Endothelial cell of umbilical vein (primary cell): ENCODE measurements around the gene MRPL58. TPM values are rescaled to one million over a fixed set of nuclear protein-coding genes. Genes with fewer than 3 reads are reported as not detected.

Source experiments
- BruUV-seq: library from RNA; stranded (reverse); fragments of 400-500 nt; replicated peaks from 2 replicates; lab custom pipeline; 2021; lab: Mats Ljungman, UMichigan
- CTCF ChIA-PET: fragments of 300-600, 350-600 bp; sonication (Branson Sonifier 250); formaldehyde crosslinking; loops from one replicate; lab custom pipeline; 2021; ENCODE audit warnings: antibody characterized with exemption, inconsistent platforms; lab: Charles Lee
- POLR2A ChIA-PET: fragments of 300-600, 350-600 bp; sonication (Branson Sonifier 250); formaldehyde crosslinking; loops from one replicate; lab custom pipeline; 2021; ENCODE audit warnings: antibody characterized with exemption, inconsistent platforms; lab: Charles Lee
- DNase-seq: peaks from one replicate; pipeline ENCODE4 v3.0.0-alpha.2; 2011; ENCODE audit warnings: low read depth, low spot score
- FAIRE-seq: peaks from 2 replicates; lab custom pipeline; 2011; peaks lifted over from hg19 to GRCh38; lab: Jason Lieb, UNC
- H2AFZ ChIP-seq: 2 replicates; pipeline ENCODE4 v1.6.0; 2012; ENCODE audit warnings: low read depth, low read length, control low read depth, inconsistent platforms
- H3K27ac ChIP-seq: 2 replicates; pipeline ENCODE4 v1.5.1; 2011; ENCODE audit warnings: low read depth, mild to moderate bottlenecking, control low read depth, low read length, moderate library complexity; ENCODE audit not compliant: insufficient read depth
- H3K27me3 ChIP-seq, 2 experiments: 2 replicates each; pipeline versions ENCODE4 v1.6.0 to v1.6.1; 2011; ENCODE audit warnings: low read length in 2 of 2, mixed read lengths in 1 of 2; ENCODE audit not compliant: control insufficient read depth in 2 of 2, insufficient read depth in 2 of 2
- H3K36me3 ChIP-seq, 2 experiments: 2 replicates in 1 of 2; 3 replicates in 1 of 2; pipeline ENCODE4 v1.5.1; 2011; ENCODE audit warnings: low read length in 2 of 2, mild to moderate bottlenecking in 1 of 2, moderate library complexity in 1 of 2; ENCODE audit not compliant: control insufficient read depth in 2 of 2, insufficient read depth in 2 of 2; ENCODE audit errors: extremely low read depth in 1 of 2
- H3K4me1 ChIP-seq: 3 replicates; pipeline ENCODE4 v1.5.1; 2011; ENCODE audit warnings: mild to moderate bottlenecking, low read length; ENCODE audit not compliant: control insufficient read depth, insufficient read depth; ENCODE audit errors: extremely low read depth
- H3K4me2 ChIP-seq: 2 replicates; pipeline ENCODE4 v1.6.1; 2011; ENCODE audit warnings: low read length, control low read depth, mixed read lengths; ENCODE audit not compliant: insufficient read depth
- H3K4me3 ChIP-seq, 3 experiments: fragments of 200-600 bp in 1 of 3; sonication (generic), shearing (Covaris generic) in 1 of 3; replicated peaks in 1 of 3; 2 replicates each; pipeline ENCODE4 v1.5.1; 2011 to 2016; ENCODE audit warnings: control low read depth in 3 of 3, low read length in 3 of 3, mild to moderate bottlenecking in 2 of 3, inconsistent platforms in 1 of 3, low read depth in 1 of 3, moderate library complexity in 1 of 3; ENCODE audit not compliant: insufficient read depth in 1 of 3
- H3K79me2 ChIP-seq: 2 replicates; pipeline ENCODE4 v1.6.0; 2012; ENCODE audit warnings: low read length, inconsistent platforms; ENCODE audit not compliant: control insufficient read depth, insufficient read depth
- H3K9ac ChIP-seq: replicated peaks from 2 replicates; pipeline ENCODE3; 2011; ENCODE audit warnings: low read length, control low read depth; ENCODE audit not compliant: insufficient read depth; ENCODE audit errors: extremely low read depth
- H3K9me1 ChIP-seq: replicated peaks from 3 replicates; pipeline ENCODE4 v1.6.0; 2011; ENCODE audit warnings: mild to moderate bottlenecking, low read length; ENCODE audit not compliant: control insufficient read depth, insufficient read depth; ENCODE audit errors: extremely low read depth
- H3K9me3 ChIP-seq: replicated peaks from 2 replicates; pipeline ENCODE4 v1.5.1; 2012; ENCODE audit warnings: low read length, inconsistent platforms; ENCODE audit not compliant: control insufficient read depth, insufficient read depth
- H4K20me1 ChIP-seq: replicated peaks from 2 replicates; pipeline ENCODE3; 2011; ENCODE audit warnings: mild to moderate bottlenecking, low read length; ENCODE audit not compliant: control insufficient read depth, insufficient read depth; ENCODE audit errors: extremely low read depth
- CTCF ChIP-seq, 2 donors: IDR thresholded peaks; 1 replicate in 1 of 2; 2 replicates in 1 of 2; pipeline ENCODE4 v1.5.1; 2011; ENCODE audit warnings: low read length in 2 of 2, mild to moderate bottlenecking in 2 of 2, moderate library complexity in 2 of 2, control low read depth in 1 of 2, inconsistent platforms in 1 of 2, low read depth in 1 of 2; ENCODE audit not compliant: insufficient read depth in 1 of 2; ENCODE audit errors: extremely low read depth in 1 of 2
- EZH2 ChIP-seq: IDR thresholded peaks from 2 replicates; pipeline ENCODE4 v1.6.1; 2012; ENCODE audit warnings: borderline replicate concordance, low read depth, mild to moderate bottlenecking, moderate library complexity, low read length, inconsistent platforms; ENCODE audit not compliant: severe bottlenecking
- FOS ChIP-seq: IDR thresholded peaks from 2 replicates; pipeline ENCODE4 v1.6.1; 2011; ENCODE audit warnings: mild to moderate bottlenecking, low read length, moderate library complexity, borderline replicate concordance; ENCODE audit not compliant: insufficient read depth
- GATA2 ChIP-seq: IDR thresholded peaks from 2 replicates; pipeline ENCODE4 v1.7.0; 2011; ENCODE audit warnings: low read depth, mild to moderate bottlenecking, moderate library complexity, mixed read lengths, low read length; ENCODE audit not compliant: insufficient read length, insufficient read depth
- JUN ChIP-seq: IDR thresholded peaks from 2 replicates; pipeline ENCODE4 v1.6.1; 2011; ENCODE audit warnings: borderline replicate concordance, low read depth; ENCODE audit not compliant: insufficient read length, insufficient read depth
- MAX ChIP-seq: IDR thresholded peaks from 2 replicates; pipeline ENCODE4 v1.6.1; 2011; ENCODE audit not compliant: insufficient read depth, insufficient read length
- MYC ChIP-seq: IDR thresholded peaks from one replicate; pipeline ENCODE4 v1.6.1; 2011; ENCODE audit warnings: mild to moderate bottlenecking, low read depth, low read length
- POLR2A ChIP-seq: IDR thresholded peaks from 2 replicates; pipeline ENCODE4 v1.6.1; 2012; ENCODE audit warnings: low read depth, mild to moderate bottlenecking, control low read depth, low read length
- POLR2AphosphoS5 ChIP-seq: IDR thresholded peaks from 2 replicates; pipeline ENCODE4 v1.6.1; 2012; ENCODE audit warnings: low read depth, mild to moderate bottlenecking, control low read depth, low read length, moderate library complexity; ENCODE audit not compliant: insufficient read depth
- dilution Hi-C: fragments of 300-500 bp; cut with MboI; formaldehyde crosslinking; loops from one replicate; pipeline ENCODE4 v1.15.0; 2019; ENCODE audit warnings: low sequenced_read_pairs; ENCODE audit not compliant: extremely low pct_ligation_motif_present
- intact Hi-C: fragments of 100-400 bp; cut with micrococcal nuclease; formaldehyde crosslinking; loops from one replicate; pipeline ENCODE4 v1.10.0; 2022
- polyA plus RNA-seq, 4 experiments: library from polyadenylated mRNA; depleted of rRNA in 3 of 4; stranded (reverse) in 3 of 4; unstranded in 1 of 4; fragments of >200 nt; gene quantifications; 2 replicates each; pipeline versions ENCODE4 v1.2.1 to v1.2.3, GENCODE V29; 2011 to 2012; ENCODE audit warnings: missing spikeins in 1 of 4
- total RNA-seq: library from RNA; stranded (reverse); gene quantifications from 2 replicates; pipeline ENCODE4 v1.2.3, GENCODE V29; 2021

MRPL58 gene
- total and polyA plus RNA-seq, 2 donors (not counting 3 experiments of a cell fraction or from before 2014, with no cell fraction given), result 38.0 to 43.7 TPM

DNA sequence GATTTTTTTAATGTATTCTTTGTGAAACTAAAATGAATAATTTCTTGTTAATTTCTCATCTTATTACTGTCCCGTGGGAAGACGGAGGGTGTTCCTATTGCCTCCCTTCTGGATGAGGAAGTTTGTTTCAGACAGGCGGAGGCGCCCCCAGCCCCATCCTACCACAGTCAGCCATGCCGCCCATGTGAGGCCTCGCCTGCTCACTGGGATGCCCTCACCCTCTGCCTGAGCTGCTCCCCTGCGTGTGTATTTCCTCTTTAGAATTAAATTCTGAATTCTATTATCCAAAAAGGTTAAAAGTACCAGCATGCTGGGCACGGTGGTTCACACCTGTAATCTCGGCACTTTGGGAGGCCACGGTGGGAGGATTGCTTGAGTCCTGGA is 48.6 kb downstream of the MRPL58 start:
- Histone ChIP-seq H2AFZ (no peak overlapping the region), H3K79me2 (no peaks in the 10 kb centered on the region), H3K9me1 (no peaks in the 10 kb centered on the region), H3K27ac (no peak overlapping the region), H3K4me2 (no peak overlapping the region), H3K9me3 (no peaks in the 10 kb centered on the region), H3K36me3 (peaks cover 8 to 29% of the 10 kb centered on the region in 2 experiments), H3K27me3 (no peaks in the 10 kb centered on the region), H3K4me1 (peaks cover 6% of the 10 kb centered on the region), H3K9ac (no peak overlapping the region), H4K20me1 (no peaks in the 10 kb centered on the region), H3K4me3 (no peak overlapping the region)
- BruUV-seq, result no TSS peak
- CTCF ChIA-PET, result interaction anchor here (1.0 to 6.1 kb wide), 17 partner anchors 9 to 198 kb away, joined by 3 to 80 read pairs (median 13); partner anchors contain the start of genes ARMC7, NT5C and SLC16A5
- intact Hi-C loops (no loop called here), dilution Hi-C loops (no loop called here)
- no peak for TF ChIP-seq EZH2
- TF ChIP-seq GATA2, result no peak
- TF ChIP-seq MAX, result no peak
- no peak for TF ChIP-seq FOS
- DNase-seq, result no peak
- POLR2A ChIA-PET, result no interaction called here
- FAIRE-seq, result no peak

GRCh38 chr17:75061618-75062017 is 49.1 kb downstream of the MRPL58 start:
- POLR2A ChIA-PET, result interaction anchor here (0.9 kb wide), 1 partner anchor 26 kb away, joined by 3 read pairs; the partner anchor contains the start of gene SLC16A5
- Histone ChIP-seq H3K36me3 (peaks cover 8 to 29% of the 10 kb centered on the region in 2 experiments), H3K27me3 (no peaks in the 10 kb centered on the region), H3K4me1 (peaks cover 6% of the 10 kb centered on the region), H2AFZ (no peak overlapping the region), H3K9ac (no peak overlapping the region), H3K9me3 (no peaks in the 10 kb centered on the region), H3K4me2 (no peak overlapping the region), H3K79me2 (no peaks in the 10 kb centered on the region), H3K9me1 (no peaks in the 10 kb centered on the region), H3K27ac (no peak overlapping the region), H4K20me1 (no peaks in the 10 kb centered on the region), H3K4me3 (no peak overlapping the region)
- dilution Hi-C loops, result no loop called here
- CTCF ChIA-PET, result interaction anchor here (1.0 to 6.1 kb wide), 5 partner anchors 12 to 53 kb away, joined by 3 to 80 read pairs (median 13); no protein-coding TSS in a partner anchor
- TF ChIP-seq GATA2 (no peak), POLR2AphosphoS5 (no peak), CTCF (IDR thresholded peaks at IDR 0.05; ENCODE audit: extremely low read depth in 1 of 2, insufficient read depth in 1 of 2, low read depth in 1 of 2, low read length in 2 of 2) (no peak), FOS (no peak), MAX (no peak), MYC (no peak), EZH2 (no peak), JUN (no peak), POLR2A (no peak)
- BruUV-seq, result no TSS peak
- DNase-seq, result no peak
- FAIRE-seq, result no peak
- intact Hi-C loops, result no loop called here
